ENCODE data around the gene TMEM217. TPM values are rescaled to one million over a fixed set of nuclear protein-coding genes. Genes with fewer than 3 reads are reported as not detected.

TMEM217 gene
- total and polyA plus RNA-seq, 2 of the 8 experiments (the other 6 are each of a cell fraction or from before 2014, with no cell fraction given) = 0.60 to 1.1 TPM

DNA sequence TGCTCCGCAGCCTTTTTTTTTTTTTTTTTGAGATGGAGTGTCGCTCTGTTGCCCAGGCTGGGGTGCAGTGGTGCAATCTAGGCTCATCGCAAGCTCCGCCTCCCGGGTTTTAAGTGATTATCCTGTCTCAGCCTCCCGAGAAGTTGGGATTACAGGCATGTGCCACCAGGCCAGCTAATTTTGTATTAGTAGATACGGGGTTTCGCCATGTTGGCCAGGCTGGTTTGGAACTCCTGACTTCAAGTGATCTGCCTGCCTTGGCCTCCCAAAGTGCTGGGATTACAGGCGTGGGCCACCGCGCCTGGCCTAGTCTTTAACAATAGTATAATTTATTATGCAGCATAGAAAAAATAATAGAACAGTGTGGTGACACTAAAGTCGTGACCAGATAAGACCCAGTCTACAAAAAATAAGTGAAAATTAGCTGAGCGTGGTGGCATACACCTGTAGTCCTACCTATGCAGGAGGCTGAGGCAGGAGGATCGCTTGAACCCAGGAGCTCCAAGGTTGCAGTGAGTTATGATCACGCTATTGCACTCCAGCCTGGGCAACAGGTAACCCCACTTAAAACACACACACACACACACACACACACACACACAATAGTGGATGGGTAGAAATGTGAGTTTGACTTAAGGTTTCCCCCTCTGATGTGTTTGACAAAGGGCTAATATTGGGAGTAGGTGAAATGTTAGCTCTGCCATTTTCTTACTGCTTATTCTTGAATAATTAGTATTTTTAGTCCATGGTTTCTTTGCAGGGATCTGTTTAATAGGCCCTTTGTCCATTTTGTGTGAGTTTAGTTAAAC, 81.5 kb downstream of the TMEM217 start:
- Histone ChIP-seq H4K91ac (replicated peaks; ENCODE audit: insufficient read length, low read length) (no peak overlapping the region), H3K4me3 (ENCODE audit: extremely low read depth in 1 of 4, insufficient read depth in 2 of 4, low read depth in 3 of 4, low read length in 4 of 4) (no peak overlapping the region), H3K4me2 (ENCODE audit: insufficient read depth in 1 of 2, low read depth in 2 of 2, low read length in 2 of 2) (no peak overlapping the region), H3K23me2 (ENCODE audit: low read depth, low read length) (peaks cover 1% of the 10 kb centered on the region), H3K9me3 (ENCODE audit: insufficient read depth in 2 of 2, low read depth in 1 of 2, low read length in 1 of 2) (no peaks in the 10 kb centered on the region), H3K79me2 (ENCODE audit: control insufficient read depth in 1 of 2, insufficient read depth in 2 of 2, low read length in 2 of 2) (peaks cover 0 to 27% of the 10 kb centered on the region in 2 experiments; a peak in 2 of 4 replicates), H3K23ac (ENCODE audit: insufficient read length) (no peak overlapping the region), H3K56ac (replicated peaks; ENCODE audit: insufficient read length, low read depth, low read length) (no peak overlapping the region), H2BK20ac (ENCODE audit: low read length) (no peak overlapping the region), H3K27ac (ENCODE audit: low read depth, low read length) (no peak overlapping the region), H4K20me1 (replicated peaks in 1 of 2; ENCODE audit: control insufficient read depth in 1 of 2, insufficient read depth in 2 of 2, low read length in 2 of 2) (peaks cover 21 to 26% of the 10 kb centered on the region in 2 experiments), H4K8ac (ENCODE audit: extremely low read depth, insufficient read depth, low read length) (no peak overlapping the region), H2BK120ac (replicated peaks; ENCODE audit: low read depth, low read length) (no peak overlapping the region), H3K18ac (ENCODE audit: extremely low read depth, low read length) (no peak overlapping the region), H3K36me3 (ENCODE audit: control insufficient read depth in 2 of 4, insufficient read depth in 4 of 4, low read length in 3 of 4) (peaks cover 22 to 38% (median 28%) of the 10 kb centered on the region in 4 experiments), H2BK5ac (ENCODE audit: low read depth, low read length) (no peak overlapping the region), H3K9ac (replicated peaks in 1 of 4; ENCODE audit: extremely low read depth in 1 of 4, low read depth in 3 of 4, low read length in 3 of 4) (no peak overlapping the region), H4K5ac (ENCODE audit: insufficient read length, low read depth, low read length) (no peak overlapping the region), H3K14ac (ENCODE audit: insufficient read length) (no peak overlapping the region), H2AK5ac (ENCODE audit: low read depth, low read length) (no peak overlapping the region), H2BK15ac (ENCODE audit: low read length) (no peak overlapping the region), H2AFZ (ENCODE audit: low read length) (no peak overlapping the region), H3K4ac (replicated peaks; ENCODE audit: insufficient read length, low read depth, low read length) (no peak overlapping the region), H3K79me1 (ENCODE audit: low read depth, low read length) (peaks cover 10% of the 10 kb centered on the region), H2BK12ac (ENCODE audit: low read depth, low read length) (no peak overlapping the region), H3K27me3 (replicated peaks in 1 of 4; ENCODE audit: control insufficient read depth in 3 of 4, extremely low read depth in 1 of 4, insufficient read depth in 3 of 4, low read length in 3 of 4) (no peaks in the 10 kb centered on the region), H3K4me1 (replicated peaks in 1 of 4; ENCODE audit: control insufficient read depth in 3 of 4, insufficient read depth in 4 of 4, low read length in 3 of 4) (peaks cover 5 to 8% (median 6%) of the 10 kb centered on the region in 4 experiments; a peak in 5 of 7 replicates)
- 91% methylated on average over 13 of the region's 15 CpGs; no CpG with 5 or more reads in 1 of the 2 experiments for WGBS, 2 experiments (ENCODE audit: extremely low coverage in 1 of 2, insufficient coverage in 1 of 2, insufficient read length in 1 of 2, insufficient replicate concordance in 2 of 2, low coverage in 1 of 2, low lambda C conversion rate in 2 of 2, missing lambda C conversion rate in 1 of 2)
- ChIA-PET CTCF (ENCODE audit: partially characterized antibody) (interaction anchor here (0.7 to 9.9 kb wide), 19 partner anchors 13 to 423 kb away, joined by 3 to 192 read pairs (median 5); no protein-coding TSS in a partner anchor), POLR2A (ENCODE audit: partially characterized antibody) (interaction anchor here (1.0 to 27.8 kb wide), 14 partner anchors 10 to 149 kb away, joined by 3 to 1024 read pairs (median 4); no protein-coding TSS in a partner anchor)
- no peak for FAIRE-seq
- DNase-seq (ENCODE audit: low read depth in 1 of 2, low spot score in 2 of 2) = no peak
- TF ChIP-seq, protein P1, sequence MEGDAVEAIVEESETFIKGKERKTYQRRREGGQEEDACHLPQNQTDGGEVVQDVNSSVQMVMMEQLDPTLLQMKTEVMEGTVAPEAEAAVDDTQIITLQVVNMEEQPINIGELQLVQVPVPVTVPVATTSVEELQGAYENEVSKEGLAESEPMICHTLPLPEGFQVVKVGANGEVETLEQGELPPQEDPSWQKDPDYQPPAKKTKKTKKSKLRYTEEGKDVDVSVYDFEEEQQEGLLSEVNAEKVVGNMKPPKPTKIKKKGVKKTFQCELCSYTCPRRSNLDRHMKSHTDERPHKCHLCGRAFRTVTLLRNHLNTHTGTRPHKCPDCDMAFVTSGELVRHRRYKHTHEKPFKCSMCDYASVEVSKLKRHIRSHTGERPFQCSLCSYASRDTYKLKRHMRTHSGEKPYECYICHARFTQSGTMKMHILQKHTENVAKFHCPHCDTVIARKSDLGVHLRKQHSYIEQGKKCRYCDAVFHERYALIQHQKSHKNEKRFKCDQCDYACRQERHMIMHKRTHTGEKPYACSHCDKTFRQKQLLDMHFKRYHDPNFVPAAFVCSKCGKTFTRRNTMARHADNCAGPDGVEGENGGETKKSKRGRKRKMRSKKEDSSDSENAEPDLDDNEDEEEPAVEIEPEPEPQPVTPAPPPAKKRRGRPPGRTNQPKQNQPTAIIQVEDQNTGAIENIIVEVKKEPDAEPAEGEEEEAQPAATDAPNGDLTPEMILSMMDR (IDR thresholded peaks at IDR 0.05; ENCODE audit: control extremely low read depth in 1 of 3, insufficient read depth in 1 of 3, low read depth in 1 of 3, low read length in 3 of 3) = no peak
- TF ChIP-seq RBBP5 (IDR thresholded peaks at IDR 0.05; ENCODE audit: borderline replicate concordance, low read depth, low read length) (no peak), ZNF274 (IDR thresholded peaks at IDR 0.05; ENCODE audit: borderline replicate concordance, extremely low read depth, low read length) (no peak), POU5F1 (IDR thresholded peaks at IDR 0.05; ENCODE audit: low read depth, low read length) (no peak), CBX8 (IDR thresholded peaks at IDR 0.05; ENCODE audit: borderline replicate concordance, low read depth, low read length) (no peak), E2F6 (IDR thresholded peaks at IDR 0.05) (no peak), KDM4A (IDR thresholded peaks at IDR 0.05; ENCODE audit: low read depth, low read length, severe bottlenecking) (no peak), BRCA1 (IDR thresholded peaks at IDR 0.05; ENCODE audit: low read depth, low read length) (no peak)
